Panc1 (cell line): Measurements from ENCODE around the gene TAB2. TPM values are rescaled to one million over a fixed set of nuclear protein-coding genes. Genes with fewer than 3 reads are reported as not detected.

Experiments used
- ATAC-seq: fragments of 200-7000 bp; cut with Tn5 transposase; 2 replicates; pipeline ENCODE4 v1.9.1; 2020; ENCODE audit warnings: mild to moderate bottlenecking, moderate library complexity
- BruUV-seq: library from RNA; stranded (reverse); fragments of 400-500 nt; replicated peaks from 2 replicates; lab custom pipeline; 2021; lab: Mats Ljungman, UMichigan
- CTCF ChIA-PET: fragments of 300-600 bp; sonication (Branson Sonifier 250); formaldehyde crosslinking; loops from one replicate; lab custom pipeline; 2022; ENCODE audit warnings: antibody characterized with exemption; lab: Charles Lee
- POLR2A ChIA-PET: fragments of 300-600 bp; sonication (Branson Sonifier 250); formaldehyde crosslinking; loops from one replicate; lab custom pipeline; 2022; ENCODE audit warnings: antibody characterized with exemption; lab: Charles Lee
- DNase-seq: peaks from one replicate; pipeline ENCODE4 v3.0.0-alpha.2; 2010; ENCODE audit warnings: low read depth, low spot score
- H3K27ac ChIP-seq: 2 replicates; pipeline ENCODE4 v1.5.1; 2011; ENCODE audit warnings: mild to moderate bottlenecking, low read length, inconsistent platforms
- H3K27me3 ChIP-seq: fragments of 200-500 bp; sonication (Bioruptor generic); 2 replicates; pipeline ENCODE4 v1.6.0; 2014; ENCODE audit warnings: low read length, inconsistent platforms; ENCODE audit not compliant: control insufficient read depth, insufficient read depth
- H3K36me3 ChIP-seq: fragments of 200-500 bp; sonication (Bioruptor generic); 2 replicates; pipeline ENCODE4 v1.5.1; 2014; ENCODE audit warnings: inconsistent platforms, mild to moderate bottlenecking, low read length, moderate library complexity; ENCODE audit not compliant: control insufficient read depth, insufficient read depth
- H3K4me1 ChIP-seq: 2 replicates; pipeline ENCODE4 v1.5.1; 2011; ENCODE audit warnings: inconsistent platforms, mild to moderate bottlenecking, low read length, moderate library complexity; ENCODE audit not compliant: control insufficient read depth, insufficient read depth
- H3K4me3 ChIP-seq, 2 experiments: 2 replicates each; pipeline ENCODE4 v1.5.1; 2011 to 2012; ENCODE audit warnings: low read depth in 2 of 2, low read length in 2 of 2, mild to moderate bottlenecking in 2 of 2, inconsistent platforms in 1 of 2, moderate library complexity in 1 of 2
- H3K9me3 ChIP-seq: fragments of 200-500 bp; sonication (Bioruptor generic); 2 replicates; pipeline ENCODE4 v1.5.1; 2014; ENCODE audit warnings: low read depth, mild to moderate bottlenecking, inconsistent platforms, low read length, moderate library complexity; ENCODE audit not compliant: control insufficient read depth, insufficient read depth
- POLR2AphosphoS5 ChIP-seq: IDR thresholded peaks from 2 replicates; pipeline ENCODE4 v1.6.1; 2012; ENCODE audit warnings: mild to moderate bottlenecking, low read depth, low read length, moderate library complexity
- SIN3A ChIP-seq: IDR thresholded peaks from 2 replicates; pipeline ENCODE4 v1.6.1; 2012; ENCODE audit warnings: low read depth, mild to moderate bottlenecking, low read length, moderate library complexity, borderline replicate concordance; ENCODE audit not compliant: insufficient read depth
- TCF7L2 ChIP-seq: IDR thresholded peaks from 2 replicates; pipeline ENCODE4 v1.6.1; 2011; ENCODE audit warnings: mild to moderate bottlenecking, low read depth, low read length, inconsistent platforms
- in situ Hi-C: cut with HindIII; loops from 2 replicates; pipeline ENCODE4 v1.10.0; 2016; ENCODE audit warnings: low sequenced_read_pairs, low pct_unique_long_range_greater_than_20kb
- intact Hi-C: fragments of 100-400 bp; cut with micrococcal nuclease; formaldehyde crosslinking; loops from one replicate; pipeline ENCODE4 v1.10.0; 2022; ENCODE audit not compliant: unreplicated experiment
- total RNA-seq: library from RNA; stranded (reverse); gene quantifications from one replicate; pipeline ENCODE4 v1.2.1, GENCODE V29; 2021; ENCODE audit not compliant: unreplicated experiment
- TF ChIP-seq, protein P1 (sequence below): fragments of 450-650 bp; IDR thresholded peaks from 2 replicates; pipeline ENCODE4 v1.5.1; 2017; ENCODE audit warnings: mild to moderate bottlenecking
- TF ChIP-seq, protein P2 (sequence below), 2 experiments: IDR thresholded peaks; 2 replicates each; pipeline ENCODE4 v1.6.1; 2011 to 2012; ENCODE audit warnings: low read depth in 2 of 2, control low read depth in 1 of 2, low read length in 1 of 2, mild to moderate bottlenecking in 1 of 2, moderate library complexity in 1 of 2; ENCODE audit not compliant: insufficient read depth in 1 of 2

TAB2 gene
- total RNA-seq, 1 experiment from 2014 or later, result 47.2 TPM

DNA sequence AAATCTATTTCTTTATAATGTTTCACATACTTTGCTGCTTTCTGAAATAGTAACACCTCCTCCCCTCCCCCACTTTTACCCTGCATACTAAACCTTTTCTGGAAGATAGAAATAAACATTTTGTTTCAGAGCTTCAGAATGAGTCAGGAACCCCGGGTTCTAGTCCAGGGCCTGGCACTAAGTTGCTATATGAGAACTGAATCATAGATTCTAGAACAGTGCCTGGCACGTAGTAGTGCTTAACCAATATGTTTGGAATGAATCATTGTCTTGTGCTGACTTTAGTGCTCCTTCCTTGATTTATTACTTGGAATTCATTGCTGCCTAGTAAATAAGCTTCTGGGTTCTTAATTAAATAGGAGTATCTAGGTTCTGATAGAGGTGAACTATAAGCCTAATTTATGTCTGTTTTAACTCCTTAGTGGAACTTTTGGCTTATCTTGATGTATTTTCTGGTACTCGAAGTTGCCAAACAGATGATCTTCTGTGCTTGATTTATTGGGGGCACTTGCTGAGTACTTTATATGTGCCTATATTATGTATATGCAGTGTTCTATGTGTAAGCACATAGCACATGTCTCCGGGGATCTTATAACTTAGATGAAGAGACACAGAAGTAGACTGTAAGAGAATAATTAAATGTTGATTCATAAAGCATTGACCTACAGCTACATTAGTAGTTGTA, 18.6 kb downstream of the TAB2 start:
- Histone ChIP-seq H3K9me3 (no peaks in the 10 kb centered on the region), H3K4me3 (no peak overlapping the region), H3K36me3 (no peaks in the 10 kb centered on the region), H3K4me1 (peaks cover 51% of the 10 kb centered on the region), H3K27me3 (no peaks in the 10 kb centered on the region), H3K27ac (no peak overlapping the region)
- intact Hi-C loops (no loop called here), in situ Hi-C loops (no loop called here)
- ATAC-seq, result 0 out of 2 replicates have a peak, but pooled peaks have one; percentile 45
- TF ChIP-seq, protein P1, sequence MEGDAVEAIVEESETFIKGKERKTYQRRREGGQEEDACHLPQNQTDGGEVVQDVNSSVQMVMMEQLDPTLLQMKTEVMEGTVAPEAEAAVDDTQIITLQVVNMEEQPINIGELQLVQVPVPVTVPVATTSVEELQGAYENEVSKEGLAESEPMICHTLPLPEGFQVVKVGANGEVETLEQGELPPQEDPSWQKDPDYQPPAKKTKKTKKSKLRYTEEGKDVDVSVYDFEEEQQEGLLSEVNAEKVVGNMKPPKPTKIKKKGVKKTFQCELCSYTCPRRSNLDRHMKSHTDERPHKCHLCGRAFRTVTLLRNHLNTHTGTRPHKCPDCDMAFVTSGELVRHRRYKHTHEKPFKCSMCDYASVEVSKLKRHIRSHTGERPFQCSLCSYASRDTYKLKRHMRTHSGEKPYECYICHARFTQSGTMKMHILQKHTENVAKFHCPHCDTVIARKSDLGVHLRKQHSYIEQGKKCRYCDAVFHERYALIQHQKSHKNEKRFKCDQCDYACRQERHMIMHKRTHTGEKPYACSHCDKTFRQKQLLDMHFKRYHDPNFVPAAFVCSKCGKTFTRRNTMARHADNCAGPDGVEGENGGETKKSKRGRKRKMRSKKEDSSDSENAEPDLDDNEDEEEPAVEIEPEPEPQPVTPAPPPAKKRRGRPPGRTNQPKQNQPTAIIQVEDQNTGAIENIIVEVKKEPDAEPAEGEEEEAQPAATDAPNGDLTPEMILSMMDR, result no peak
- TF ChIP-seq POLR2AphosphoS5 (no peak), SIN3A (no peak), TCF7L2 (no peak)
- TF ChIP-seq, protein P2, sequence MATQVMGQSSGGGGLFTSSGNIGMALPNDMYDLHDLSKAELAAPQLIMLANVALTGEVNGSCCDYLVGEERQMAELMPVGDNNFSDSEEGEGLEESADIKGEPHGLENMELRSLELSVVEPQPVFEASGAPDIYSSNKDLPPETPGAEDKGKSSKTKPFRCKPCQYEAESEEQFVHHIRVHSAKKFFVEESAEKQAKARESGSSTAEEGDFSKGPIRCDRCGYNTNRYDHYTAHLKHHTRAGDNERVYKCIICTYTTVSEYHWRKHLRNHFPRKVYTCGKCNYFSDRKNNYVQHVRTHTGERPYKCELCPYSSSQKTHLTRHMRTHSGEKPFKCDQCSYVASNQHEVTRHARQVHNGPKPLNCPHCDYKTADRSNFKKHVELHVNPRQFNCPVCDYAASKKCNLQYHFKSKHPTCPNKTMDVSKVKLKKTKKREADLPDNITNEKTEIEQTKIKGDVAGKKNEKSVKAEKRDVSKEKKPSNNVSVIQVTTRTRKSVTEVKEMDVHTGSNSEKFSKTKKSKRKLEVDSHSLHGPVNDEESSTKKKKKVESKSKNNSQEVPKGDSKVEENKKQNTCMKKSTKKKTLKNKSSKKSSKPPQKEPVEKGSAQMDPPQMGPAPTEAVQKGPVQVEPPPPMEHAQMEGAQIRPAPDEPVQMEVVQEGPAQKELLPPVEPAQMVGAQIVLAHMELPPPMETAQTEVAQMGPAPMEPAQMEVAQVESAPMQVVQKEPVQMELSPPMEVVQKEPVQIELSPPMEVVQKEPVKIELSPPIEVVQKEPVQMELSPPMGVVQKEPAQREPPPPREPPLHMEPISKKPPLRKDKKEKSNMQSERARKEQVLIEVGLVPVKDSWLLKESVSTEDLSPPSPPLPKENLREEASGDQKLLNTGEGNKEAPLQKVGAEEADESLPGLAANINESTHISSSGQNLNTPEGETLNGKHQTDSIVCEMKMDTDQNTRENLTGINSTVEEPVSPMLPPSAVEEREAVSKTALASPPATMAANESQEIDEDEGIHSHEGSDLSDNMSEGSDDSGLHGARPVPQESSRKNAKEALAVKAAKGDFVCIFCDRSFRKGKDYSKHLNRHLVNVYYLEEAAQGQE (IDR thresholded peaks at IDR 0.05; ENCODE audit: insufficient read depth in 1 of 2, low read depth in 2 of 2, low read length in 1 of 2), result no peak
- CTCF ChIA-PET, result no interaction called here
- DNase-seq, result no peak
- no TSS peak for BruUV-seq
- POLR2A ChIA-PET, result no interaction called here

DNA sequence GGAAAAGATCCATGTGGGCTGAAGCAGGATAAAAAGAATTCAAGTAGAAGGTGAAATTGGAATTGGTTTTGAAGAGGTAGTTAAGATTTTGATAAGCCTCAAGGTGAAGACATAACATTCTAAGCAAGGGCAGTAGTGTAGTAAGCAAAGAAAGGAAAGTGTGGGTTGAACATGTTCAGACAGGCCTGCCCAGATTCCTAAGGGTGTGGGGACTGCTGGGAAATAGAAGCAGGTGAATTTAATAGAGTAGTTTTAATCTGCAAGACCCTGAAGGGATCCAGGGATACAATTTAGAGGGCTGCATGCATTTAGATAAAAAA, 19.1 kb downstream of the TAB2 start:
- DNase-seq (no peak), ATAC-seq (no peak)
- intact Hi-C loops, result no loop called here
- no TSS peak for BruUV-seq
- Histone ChIP-seq H3K9me3 (no peaks in the 10 kb centered on the region), H3K36me3 (no peaks in the 10 kb centered on the region), H3K27me3 (no peaks in the 10 kb centered on the region), H3K4me1 (peaks cover 53% of the 10 kb centered on the region), H3K4me3 (no peak overlapping the region), H3K27ac (no peak overlapping the region)
- ChIA-PET POLR2A (interaction anchor here (0.7 kb wide), 1 partner anchor 60 kb away, joined by 4 read pairs; no protein-coding TSS in a partner anchor), CTCF (no interaction called here)
- no peak for TF ChIP-seq SIN3A
- TF ChIP-seq POLR2AphosphoS5, result no peak
- in situ Hi-C loops, result no loop called here

DNA sequence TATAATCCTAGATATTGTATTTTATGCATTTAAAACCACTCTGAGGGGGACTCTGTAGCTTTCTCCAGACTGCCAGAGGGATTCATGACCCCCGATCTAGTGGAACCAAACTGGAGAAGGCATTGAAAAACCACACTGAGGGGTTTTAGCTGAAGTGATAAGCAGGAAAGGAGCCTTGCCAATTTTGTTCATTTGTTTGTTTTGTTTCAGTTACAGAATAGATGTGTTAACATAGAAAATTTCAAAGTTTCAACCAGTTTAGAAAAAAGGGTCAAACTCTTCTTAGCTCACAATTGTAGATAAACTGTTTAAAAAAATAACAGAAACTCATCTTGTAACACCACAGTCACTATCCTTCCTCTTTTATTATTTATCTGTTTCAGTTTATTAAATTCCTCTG, 19.8 kb downstream of the TAB2 start:
- ATAC-seq (no peak), DNase-seq (no peak)
- in situ Hi-C loops (no loop called here), intact Hi-C loops (no loop called here)
- ChIA-PET POLR2A (interaction anchor here (0.7 kb wide), 1 partner anchor 59 kb away, joined by 4 read pairs; no protein-coding TSS in a partner anchor), CTCF (no interaction called here)
- no TSS peak for BruUV-seq
- no peak for TF ChIP-seq POLR2AphosphoS5
- TF ChIP-seq, protein P1, result no peak
- TF ChIP-seq, protein P2 (IDR thresholded peaks at IDR 0.05; ENCODE audit: insufficient read depth in 1 of 2, low read depth in 2 of 2, low read length in 1 of 2), result no peak
- no peak for TF ChIP-seq TCF7L2
- TF ChIP-seq SIN3A, result no peak
- no peak overlapping the region for H3K27ac ChIP-seq
- no peaks in the 10 kb centered on the region for H3K36me3 ChIP-seq
- no peaks in the 10 kb centered on the region for H3K9me3 ChIP-seq
- peaks cover 48% of the 10 kb centered on the region for H3K4me1 ChIP-seq
- H3K27me3 ChIP-seq, result no peaks in the 10 kb centered on the region
- no peak overlapping the region for H3K4me3 ChIP-seq
